Central memory CD8-positive, alpha-beta T cell (primary cell): ENCODE data around the gene FAM3B.

Experiments used
- ATAC-seq: fragments of 150-1000 bp; cut with Tn5 transposase; replicated peaks from 2 replicates; pipeline ENCODE4 v1.10.0; 2022; ENCODE audit warnings: mild to moderate bottlenecking, moderate FRiP score, moderate number of reproducible peaks; ENCODE audit not compliant: poor library complexity, severe bottlenecking; ENCODE audit errors: extremely low read depth
- DNase-seq, 2 donors: peaks; one replicate each; pipeline ENCODE4 v3.0.0; 2021; ENCODE audit warnings: low spot score in 2 of 2
- H3K27ac Mint-ChIP-seq: one replicate; pipeline ENCODE4 v1.8.0; 2022; ENCODE audit warnings: low read depth, mild to moderate bottlenecking, moderate library complexity, mixed read lengths
- H3K27me3 Mint-ChIP-seq: one replicate; pipeline ENCODE4 v1.8.0; 2022; ENCODE audit warnings: mixed read lengths
- H3K36me3 Mint-ChIP-seq: one replicate; pipeline ENCODE4 v1.8.0; 2022; ENCODE audit warnings: mild to moderate bottlenecking, moderate library complexity, mixed read lengths; ENCODE audit not compliant: insufficient read depth
- H3K4me1 Mint-ChIP-seq: one replicate; pipeline ENCODE4 v1.8.0; 2022; ENCODE audit warnings: mixed read lengths
- H3K4me3 Mint-ChIP-seq: one replicate; pipeline ENCODE4 v1.8.0; 2022; ENCODE audit warnings: mild to moderate bottlenecking, moderate library complexity, mixed read lengths
- H3K9me3 Mint-ChIP-seq: one replicate; pipeline ENCODE4 v1.8.0; 2022; ENCODE audit warnings: mixed read lengths

Gene FAM3B

DNA sequence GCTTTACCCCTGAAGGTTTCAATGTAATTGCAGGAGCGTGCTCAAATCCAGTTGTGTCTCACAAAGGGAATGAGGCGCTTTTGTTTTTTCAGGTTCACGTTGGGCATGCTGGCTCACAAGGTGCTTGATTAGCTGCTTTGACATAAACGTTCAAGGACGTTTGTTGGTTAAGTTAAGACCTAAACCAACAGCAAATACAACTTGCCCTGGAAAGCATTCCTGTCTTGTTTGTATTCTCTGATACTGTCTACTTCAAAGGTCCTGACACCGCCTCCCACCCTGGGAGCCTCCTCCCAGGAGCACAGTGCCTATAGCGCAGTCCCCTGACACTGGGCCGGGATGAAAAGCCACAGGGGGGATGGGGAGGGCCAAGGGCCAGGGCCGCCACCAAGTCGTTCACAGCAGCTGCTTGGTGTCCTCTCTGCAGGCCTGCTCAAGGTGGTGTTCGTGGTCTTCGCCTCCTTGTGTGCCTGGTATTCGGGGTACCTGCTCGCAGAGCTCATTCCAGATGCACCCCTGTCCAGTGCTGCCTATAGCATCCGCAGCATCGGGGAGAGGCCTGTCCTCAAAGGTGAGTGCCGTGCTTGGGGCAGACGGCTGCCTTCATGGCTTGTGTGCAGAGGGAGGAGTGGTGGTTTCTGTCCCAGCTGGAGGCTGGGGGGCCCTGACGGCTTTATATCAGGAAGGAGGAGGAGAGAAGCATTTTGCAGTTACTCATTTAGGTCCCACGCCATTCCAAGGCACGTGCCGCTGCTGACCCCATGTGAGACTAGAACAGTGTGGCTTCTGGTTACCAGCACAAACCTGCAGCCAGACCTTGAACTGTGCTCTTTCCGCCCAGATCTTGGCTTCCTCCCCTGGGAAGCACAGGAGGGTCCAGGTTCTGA, 6.1 kb downstream of the FAM3B start:
- no peaks in the 10 kb centered on the region for H3K9me3 Mint-ChIP-seq

DNA sequence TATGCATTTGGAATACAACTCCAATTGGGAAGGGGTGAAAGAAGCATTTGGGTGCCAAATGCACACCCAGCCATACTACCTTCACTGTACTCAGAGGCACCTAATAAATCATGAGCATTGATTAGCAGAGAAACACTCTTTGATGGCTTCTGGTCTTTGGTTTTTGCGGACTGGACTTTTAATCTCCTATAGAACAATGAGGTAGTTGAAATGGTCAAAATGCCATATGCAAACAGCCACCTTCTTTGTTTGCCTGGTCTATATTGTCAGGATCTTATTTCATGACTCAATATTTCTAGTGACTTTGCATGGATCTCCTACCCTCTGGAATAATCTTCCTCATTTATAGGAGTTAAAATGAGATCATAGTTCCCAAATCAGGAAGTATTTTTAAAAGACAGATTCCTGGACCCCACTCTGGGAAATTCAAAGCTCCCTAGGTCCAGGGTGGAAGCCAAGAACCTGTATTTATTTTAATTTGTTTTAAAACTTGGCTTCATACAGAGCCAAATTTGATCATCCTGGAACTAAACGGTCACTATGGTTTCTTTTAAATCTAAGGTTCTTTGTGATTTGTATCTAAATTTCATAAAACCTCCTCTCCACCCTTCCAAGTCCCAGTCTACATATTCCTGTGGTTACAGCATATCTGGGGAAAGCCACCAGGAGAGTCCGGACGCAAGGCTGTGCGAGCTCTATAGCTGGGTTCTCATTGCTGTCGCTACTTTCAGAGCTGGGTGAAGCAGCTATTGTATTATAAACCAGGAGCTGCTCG, 8.7 kb downstream of the FAM3B start:
- Mint-ChIP-seq H3K27me3 (peaks cover 17% of the 10 kb centered on the region), H3K36me3 (no peaks in the 10 kb centered on the region), H3K27ac (no peak overlapping the region), H3K9me3 (no peaks in the 10 kb centered on the region), H3K4me3 (no peak overlapping the region), H3K4me1 (no peaks in the 10 kb centered on the region)
- DNase-seq (no peak), ATAC-seq (no peak)

More for the DNA sequence above, 6.1 kb downstream of the FAM3B start:
- ATAC-seq (no peak), DNase-seq (no peak)
- Mint-ChIP-seq H3K36me3 (no peaks in the 10 kb centered on the region), H3K4me1 (no peaks in the 10 kb centered on the region), H3K27me3 (peaks cover 36% of the 10 kb centered on the region), H3K4me3 (no peak overlapping the region), H3K27ac (no peak overlapping the region)

GRCh38 chr21:41326414-41327080, 9.9 kb downstream of the FAM3B start:
- DNase-seq (no peak), ATAC-seq (no peak)
- no peak overlapping the region for H3K27ac Mint-ChIP-seq
- no peaks in the 10 kb centered on the region for H3K9me3 Mint-ChIP-seq
- no peak overlapping the region for H3K4me3 Mint-ChIP-seq
- peaks cover 8% of the 10 kb centered on the region for H3K27me3 Mint-ChIP-seq
- no peaks in the 10 kb centered on the region for H3K36me3 Mint-ChIP-seq
- no peaks in the 10 kb centered on the region for H3K4me1 Mint-ChIP-seq

DNA sequence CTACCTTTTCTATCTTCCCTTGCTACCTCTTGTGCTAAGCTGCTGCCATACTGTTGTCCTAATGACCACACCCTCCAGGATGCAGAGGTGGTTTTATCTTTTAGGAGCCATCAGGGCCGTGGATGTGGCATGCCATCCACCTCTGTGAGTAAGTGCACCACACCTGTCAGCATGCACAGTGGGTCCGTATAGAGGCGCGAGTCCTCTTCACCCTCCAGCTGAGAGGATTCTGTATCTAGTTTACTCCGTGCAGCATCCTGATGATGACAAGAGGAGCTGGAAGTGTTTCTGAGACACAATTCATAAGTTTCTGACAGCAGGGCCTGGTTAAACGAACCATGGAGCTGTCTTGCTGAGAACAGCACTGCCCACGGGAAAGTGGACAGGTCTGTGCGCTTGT, 11.2 kb downstream of the FAM3B start:
- ATAC-seq (no peak), DNase-seq (no peak)
- Mint-ChIP-seq H3K27me3 (peaks cover 12% of the 10 kb centered on the region), H3K27ac (no peak overlapping the region), H3K4me3 (no peak overlapping the region), H3K4me1 (no peaks in the 10 kb centered on the region), H3K36me3 (no peaks in the 10 kb centered on the region), H3K9me3 (no peaks in the 10 kb centered on the region)

DNA sequence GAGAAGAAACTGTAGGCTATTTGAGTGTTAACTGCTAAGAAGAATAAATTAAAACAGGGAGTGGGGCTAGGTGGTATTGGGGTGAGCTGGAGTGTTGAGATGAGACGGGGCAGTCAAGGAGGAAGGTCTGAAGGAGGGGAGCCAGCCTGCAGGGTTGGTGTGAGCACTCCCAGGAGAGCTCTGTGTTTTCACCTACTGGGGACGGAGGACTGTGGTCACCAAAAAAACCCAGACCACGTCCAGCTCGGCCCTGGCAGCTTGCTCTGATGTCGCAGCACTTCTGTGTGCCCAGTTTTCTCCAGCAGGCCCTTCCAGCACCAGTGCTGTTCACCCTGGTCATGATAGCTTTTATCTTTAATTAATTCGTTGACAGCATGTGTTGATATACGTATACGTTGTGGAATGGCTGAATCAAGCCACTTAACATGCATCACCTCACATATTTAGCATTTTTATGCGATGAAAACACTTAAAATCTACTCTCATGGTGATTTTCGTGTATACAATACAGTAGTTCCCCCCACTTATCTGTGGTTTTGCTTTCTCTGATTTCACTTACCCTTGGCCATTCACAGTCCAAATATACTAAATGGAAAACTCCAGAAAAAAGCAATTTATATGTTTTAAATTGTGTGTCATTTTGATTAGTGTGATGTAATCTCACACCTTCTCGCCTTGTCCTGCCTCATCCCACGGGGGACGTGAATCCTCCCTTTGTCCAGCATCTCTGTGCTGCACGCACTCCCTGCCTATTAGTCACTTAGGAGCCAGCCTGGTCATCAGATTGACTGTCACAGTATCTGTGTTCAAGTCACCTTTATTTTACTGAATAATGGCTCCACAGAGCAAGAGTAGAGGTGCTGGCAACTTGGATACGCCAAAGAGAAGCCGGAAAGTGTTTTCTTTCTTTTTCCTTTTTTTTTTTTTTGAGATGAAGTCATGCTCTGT, 12.3 kb downstream of the FAM3B start:
- H3K9me3 Mint-ChIP-seq, result no peaks in the 10 kb centered on the region
- H3K27me3 Mint-ChIP-seq, result peaks cover 24% of the 10 kb centered on the region
- DNase-seq (no peak), ATAC-seq (no peak)
- H3K4me1 Mint-ChIP-seq, result no peaks in the 10 kb centered on the region
- H3K4me3 Mint-ChIP-seq, result no peak overlapping the region
- no peak overlapping the region for H3K27ac Mint-ChIP-seq
- H3K36me3 Mint-ChIP-seq, result no peaks in the 10 kb centered on the region

- Mint-ChIP-seq H3K4me1 (no peaks in the 10 kb centered on the region), H3K27ac (no peak overlapping the region), H3K36me3 (no peaks in the 10 kb centered on the region), H3K27me3 (peaks cover 24% of the 10 kb centered on the region), H3K9me3 (no peaks in the 10 kb centered on the region), H3K4me3 (no peak overlapping the region)
- DNase-seq (no peak), ATAC-seq (no peak)
These were observed 17.2 kb downstream of the FAM3B start for GRCh38 chr21:41333752-41334151.

DNA sequence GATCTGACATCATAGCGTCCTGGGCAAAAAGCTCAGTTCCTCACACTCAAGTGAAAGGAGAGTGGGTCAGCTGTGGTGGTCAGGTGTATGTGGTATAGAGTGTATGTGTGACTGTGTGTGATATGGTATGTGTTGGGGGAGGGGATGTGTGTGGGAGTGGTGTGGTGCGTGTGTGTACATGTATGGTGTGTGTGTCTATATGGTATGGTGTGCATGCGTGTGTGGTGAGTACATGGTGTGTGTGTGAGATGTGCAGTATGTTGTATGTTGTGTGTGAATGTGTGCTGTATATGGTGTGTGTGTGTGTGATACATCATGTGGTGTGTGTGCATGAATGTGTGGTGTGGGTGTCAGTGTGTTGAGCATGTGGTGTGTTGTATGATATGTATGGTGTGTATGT, 20.9 kb downstream of the FAM3B start:
- H3K4me3 Mint-ChIP-seq, result no peak overlapping the region
- H3K36me3 Mint-ChIP-seq, result no peaks in the 10 kb centered on the region
- no peak for ATAC-seq

GRCh38 chr21:41338455-41338854, 21.9 kb downstream of the FAM3B start:
- no peak overlapping the region for H3K4me3 Mint-ChIP-seq
- ATAC-seq, result no peak
- no peaks in the 10 kb centered on the region for H3K4me1 Mint-ChIP-seq
- no peaks in the 10 kb centered on the region for H3K9me3 Mint-ChIP-seq
- peaks cover 30% of the 10 kb centered on the region for H3K27me3 Mint-ChIP-seq
- DNase-seq, result no peak
- H3K27ac Mint-ChIP-seq, result no peak overlapping the region
- H3K36me3 Mint-ChIP-seq, result no peaks in the 10 kb centered on the region

More for the DNA sequence above, 20.9 kb downstream of the FAM3B start:
- H3K4me1 Mint-ChIP-seq, result no peaks in the 10 kb centered on the region
- no peaks in the 10 kb centered on the region for H3K9me3 Mint-ChIP-seq
- no peak for DNase-seq
- H3K27me3 Mint-ChIP-seq, result peaks cover 30% of the 10 kb centered on the region
- H3K27ac Mint-ChIP-seq, result no peak overlapping the region

DNA sequence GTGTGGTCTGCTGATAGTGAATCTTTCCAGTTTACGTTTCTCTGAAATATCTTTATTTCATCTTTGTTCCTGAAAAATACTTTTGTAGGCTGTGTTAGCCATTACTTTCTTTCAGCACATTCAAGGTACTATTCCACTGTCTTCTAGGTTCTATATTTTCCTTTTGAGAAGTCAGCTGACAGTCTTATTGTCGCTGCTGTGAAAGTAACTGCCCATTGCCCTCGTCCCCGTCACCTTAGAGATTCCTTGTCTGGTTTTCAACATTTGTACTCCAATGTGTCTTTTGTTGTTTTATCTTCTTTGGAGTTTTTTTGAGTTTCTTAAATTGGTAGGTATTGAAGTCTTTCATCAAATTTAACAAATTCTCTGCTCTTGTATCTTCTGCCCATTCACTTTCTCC, 25.4 kb downstream of the FAM3B start:
- H3K4me3 Mint-ChIP-seq, result no peak overlapping the region
- peaks cover 47% of the 10 kb centered on the region for H3K27me3 Mint-ChIP-seq
- ATAC-seq (no peak), DNase-seq (no peak)
- H3K27ac Mint-ChIP-seq, result no peak overlapping the region
- no peaks in the 10 kb centered on the region for H3K36me3 Mint-ChIP-seq
- H3K9me3 Mint-ChIP-seq, result no peaks in the 10 kb centered on the region
- no peaks in the 10 kb centered on the region for H3K4me1 Mint-ChIP-seq

GRCh38 chr21:41344146-41344545, 27.5 kb downstream of the FAM3B start:
- no peak overlapping the region for H3K27ac Mint-ChIP-seq
- no peaks in the 10 kb centered on the region for H3K9me3 Mint-ChIP-seq
- no peak overlapping the region for H3K4me3 Mint-ChIP-seq
- H3K4me1 Mint-ChIP-seq, result no peaks in the 10 kb centered on the region
- DNase-seq (no peak), ATAC-seq (no peak)
- H3K27me3 Mint-ChIP-seq, result peaks cover 50% of the 10 kb centered on the region
- no peaks in the 10 kb centered on the region for H3K36me3 Mint-ChIP-seq

GRCh38 chr21:41345356-41345755, 28.8 kb downstream of the FAM3B start:
- Mint-ChIP-seq H3K27me3 (peaks cover 50% of the 10 kb centered on the region), H3K9me3 (no peaks in the 10 kb centered on the region), H3K36me3 (no peaks in the 10 kb centered on the region), H3K4me3 (no peak overlapping the region), H3K4me1 (no peaks in the 10 kb centered on the region), H3K27ac (no peak overlapping the region)
- ATAC-seq (no peak), DNase-seq (no peak)
